HG02884 (cell line): Measurements from ENCODE around the gene FYN.
"Not testable (repeated sequence)": the region's sequence is repeated elsewhere in the genome, so short reads cannot be mapped to it uniquely, and the experiment has no call there.

Experiments
- ATAC-seq: cut with Tn5 transposase; IDR thresholded peaks from one replicate; pipeline ENCODE4 v1.9.1; 2021; ENCODE audit warnings: mild to moderate bottlenecking, moderate library complexity; ENCODE audit not compliant: unreplicated experiment

FYN gene

DNA sequence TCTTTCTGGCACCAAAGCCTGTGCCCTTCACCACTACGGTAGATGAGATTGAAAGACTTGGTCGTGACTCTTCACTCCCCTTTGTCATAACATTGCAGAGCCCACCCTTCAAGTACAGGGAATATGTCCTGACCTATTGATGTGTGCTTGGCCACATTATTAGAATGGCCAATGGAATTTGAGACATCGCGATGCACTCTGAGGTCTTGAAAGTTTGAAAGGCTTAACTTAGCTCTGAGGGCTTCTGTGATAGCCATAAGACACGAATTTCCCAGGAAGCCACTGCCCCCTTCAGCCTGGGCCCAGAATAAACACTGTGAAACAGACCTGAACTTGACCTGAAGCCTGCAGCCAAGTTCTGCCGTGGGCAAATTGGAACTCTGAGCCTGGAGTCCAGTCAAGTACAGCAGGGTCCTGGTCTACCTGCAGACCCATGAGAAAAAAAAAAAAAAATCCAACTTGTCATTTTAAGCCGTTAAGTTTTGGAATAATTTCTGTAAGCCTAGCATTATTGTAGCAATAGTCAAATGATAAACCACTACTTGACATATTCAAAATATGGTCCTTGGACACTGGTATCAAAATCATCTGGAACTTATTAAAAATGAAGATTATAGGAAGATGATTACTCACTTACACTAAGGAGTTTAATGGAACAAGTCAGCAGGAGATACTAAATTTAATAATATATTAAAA lies 230.6 kb downstream of the FYN start:
- no peak for ATAC-seq

DNA sequence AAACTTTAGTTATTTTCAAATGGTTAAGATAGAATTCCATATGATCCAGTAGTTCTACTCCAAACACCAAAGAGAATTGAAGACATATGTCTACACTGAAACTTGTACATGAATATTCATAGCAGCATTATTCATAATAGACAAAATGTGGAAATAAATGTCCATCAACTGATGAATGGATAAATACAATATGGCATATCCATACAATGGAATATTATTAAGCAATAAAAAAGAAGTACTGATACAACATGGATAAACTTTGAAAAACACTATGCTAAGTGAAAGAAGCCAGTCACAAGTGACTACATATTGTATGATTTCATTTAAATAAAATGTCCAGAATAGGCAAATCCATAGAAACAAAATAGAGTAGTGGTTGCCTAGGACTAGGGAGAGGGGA lies 234.0 kb downstream of the FYN start:
- ATAC-seq: no peak

DNA sequence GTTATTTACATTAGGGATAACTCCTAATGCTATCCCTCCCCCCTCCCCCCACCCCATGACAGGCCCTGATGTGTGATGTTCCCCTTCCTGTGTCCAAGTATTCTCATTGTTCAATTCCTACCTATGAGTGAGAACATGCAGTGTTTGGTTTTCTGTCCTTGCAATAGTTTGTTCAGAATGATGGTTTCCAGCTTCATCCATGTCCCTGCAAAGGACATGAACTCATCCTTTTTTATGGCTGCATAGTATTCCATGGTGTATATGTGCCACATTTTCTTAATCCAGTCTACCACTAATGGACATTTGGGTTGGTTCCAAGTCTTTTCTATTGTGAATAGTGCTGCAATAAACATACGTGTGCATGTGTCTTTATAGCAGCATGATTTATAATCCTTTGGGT lies 238.3 kb downstream of the FYN start:
- not testable (repeated sequence) for ATAC-seq

DNA sequence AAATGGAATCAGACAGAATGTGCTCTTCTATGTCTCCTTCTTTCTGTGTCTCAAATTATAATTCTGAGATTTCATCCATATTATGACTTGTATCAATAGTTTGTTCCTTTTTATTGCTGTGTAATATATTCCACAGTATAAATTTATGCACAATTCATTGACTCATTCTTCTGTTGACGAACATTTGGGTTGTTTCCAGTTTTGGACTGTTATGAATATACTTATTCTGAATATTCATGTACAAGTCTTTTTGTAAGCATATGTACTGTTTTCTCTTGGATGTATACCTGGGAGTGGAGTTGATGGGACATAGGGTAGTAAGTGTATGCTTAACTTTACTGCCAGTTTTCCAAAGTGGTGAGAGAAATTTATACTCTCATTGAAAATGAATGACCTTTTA lies 239.4 kb downstream of the FYN start:
- ATAC-seq: no peak

DNA sequence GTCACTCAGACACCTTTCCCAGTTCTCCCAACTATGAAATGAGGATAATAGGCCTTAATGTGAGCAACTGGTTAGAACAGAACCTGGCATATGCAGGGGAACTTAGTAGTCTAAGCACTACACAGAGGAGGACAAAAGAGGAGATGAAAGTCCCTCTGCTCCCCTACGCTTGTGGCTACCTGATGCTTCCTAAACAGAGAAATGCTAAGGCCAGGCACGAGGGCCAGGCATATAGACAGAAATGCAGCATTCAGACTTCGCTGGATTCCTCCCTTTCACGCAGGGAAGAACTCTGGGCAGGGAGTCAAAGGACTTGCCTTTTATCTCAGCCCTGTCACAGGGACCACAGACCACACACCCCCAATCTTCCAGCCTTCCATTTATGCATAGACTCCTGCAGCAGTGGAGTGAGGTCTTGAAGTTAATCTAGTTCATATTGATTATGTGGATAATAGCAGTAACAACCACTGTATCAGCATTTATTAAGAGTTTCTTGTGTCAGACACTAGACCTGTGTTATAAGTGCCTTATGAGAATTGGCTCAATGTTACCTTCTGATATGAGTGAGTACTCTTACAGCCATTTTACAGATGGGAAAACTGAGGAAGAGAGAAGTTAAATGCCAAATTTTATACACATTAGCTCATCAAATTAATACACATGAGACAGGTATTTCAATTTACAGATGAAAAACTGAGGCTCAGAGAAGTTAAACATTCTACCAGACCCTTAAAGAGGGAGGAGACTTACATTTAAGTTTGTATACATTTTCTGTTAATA lies 240.6 kb downstream of the FYN start:
- no peak for ATAC-seq

DNA sequence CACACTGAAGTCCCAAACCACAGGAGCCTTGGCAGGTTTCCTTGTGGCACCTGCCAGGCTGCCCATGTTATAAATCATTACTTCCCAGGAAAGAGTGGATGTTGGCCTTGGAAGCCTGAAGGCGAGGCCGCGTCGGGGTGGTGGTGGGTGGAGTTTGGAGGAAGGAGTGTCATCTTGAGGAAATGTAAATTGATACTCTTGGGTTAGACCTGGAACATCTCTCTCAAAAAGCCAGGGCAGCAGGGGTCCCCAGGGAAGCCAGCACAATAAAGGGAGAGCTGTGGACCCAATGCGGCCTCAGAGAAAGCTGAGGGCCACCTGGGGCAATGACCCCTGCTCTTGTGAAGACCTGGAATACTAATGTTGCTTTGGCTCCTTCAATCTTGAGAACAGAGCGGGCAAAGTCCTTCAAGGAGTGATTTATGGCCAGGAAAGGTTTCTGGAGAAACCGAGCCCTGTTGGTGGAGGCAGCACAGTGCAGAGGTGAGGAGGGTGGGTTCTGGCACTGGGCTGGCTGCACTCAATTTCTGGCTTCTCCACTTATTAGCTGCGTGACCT lies 241.3 kb downstream of the FYN start:
- ATAC-seq: no peak

DNA sequence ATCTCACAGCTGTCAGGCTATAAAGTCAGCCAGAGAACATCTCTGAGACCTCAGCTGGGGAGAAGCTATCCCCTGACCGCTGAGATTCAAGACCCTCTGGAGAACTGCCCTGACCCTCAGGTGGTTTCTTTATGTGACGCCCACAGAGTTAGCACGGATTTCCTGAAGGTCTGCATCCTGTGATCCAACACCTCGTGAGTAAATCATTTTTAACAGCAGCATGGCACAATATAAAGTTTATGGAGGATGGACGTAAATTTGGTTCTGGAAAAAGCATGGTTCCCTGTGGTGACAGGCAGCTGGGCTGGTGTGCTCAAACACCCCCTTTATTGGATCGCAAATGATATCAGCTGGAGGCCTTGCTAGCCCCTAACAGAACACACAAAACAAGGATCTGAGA lies 242.2 kb downstream of the FYN start:
- ATAC-seq: no peak

DNA sequence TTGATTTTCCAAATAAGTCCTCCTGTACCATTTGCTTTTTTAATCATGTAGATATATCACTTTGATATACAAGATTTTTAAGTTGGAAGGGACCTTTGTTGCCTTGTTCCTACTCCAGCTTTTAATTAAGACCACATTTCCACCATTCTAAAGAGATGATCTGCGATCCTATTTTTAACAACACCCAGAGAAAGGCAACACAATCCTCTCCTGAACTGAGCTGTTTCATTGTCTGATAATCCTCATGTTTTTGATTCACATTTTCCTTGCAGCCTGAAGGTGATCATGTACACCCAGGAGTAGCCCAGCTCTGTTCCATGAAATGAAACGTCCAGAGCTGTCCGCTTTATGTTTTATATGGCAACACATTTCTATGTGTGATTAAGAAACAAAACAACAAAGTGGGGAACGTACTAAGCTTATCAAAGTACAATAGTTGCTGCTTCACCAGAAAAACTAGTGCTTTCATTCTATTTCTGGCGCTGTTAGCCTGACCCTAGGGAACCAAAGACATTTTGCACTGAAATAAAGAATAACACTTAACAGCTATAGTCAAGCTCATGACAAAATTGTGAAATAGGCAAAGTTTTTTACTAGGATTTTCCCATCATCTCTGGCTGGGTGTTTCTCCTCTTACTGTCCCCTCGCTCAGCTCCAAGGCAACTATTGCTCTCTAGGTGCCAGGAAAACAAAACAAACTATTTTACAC lies 245.0 kb downstream of the FYN start:
- ATAC-seq: no peak

DNA sequence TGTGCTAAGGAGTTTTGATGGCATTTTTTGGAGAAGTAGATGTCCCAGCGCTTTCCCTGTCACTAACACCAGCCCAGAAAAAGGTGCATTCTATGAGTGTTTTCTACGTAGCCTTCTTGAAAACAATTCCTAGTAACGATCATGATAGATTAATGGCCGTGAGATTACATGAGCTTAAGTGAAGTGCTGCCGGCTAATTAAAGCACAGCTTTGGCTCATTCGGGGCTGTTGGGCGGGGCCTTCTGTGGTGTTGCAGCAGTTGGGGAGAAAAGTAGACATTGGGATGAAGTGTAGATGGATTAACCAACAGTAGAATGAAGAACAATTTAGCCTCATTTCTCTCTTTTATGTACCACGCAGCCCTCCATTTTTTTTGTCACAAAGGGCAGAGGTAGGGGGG lies 246.8 kb downstream of the FYN start:
- ATAC-seq: no peak

DNA sequence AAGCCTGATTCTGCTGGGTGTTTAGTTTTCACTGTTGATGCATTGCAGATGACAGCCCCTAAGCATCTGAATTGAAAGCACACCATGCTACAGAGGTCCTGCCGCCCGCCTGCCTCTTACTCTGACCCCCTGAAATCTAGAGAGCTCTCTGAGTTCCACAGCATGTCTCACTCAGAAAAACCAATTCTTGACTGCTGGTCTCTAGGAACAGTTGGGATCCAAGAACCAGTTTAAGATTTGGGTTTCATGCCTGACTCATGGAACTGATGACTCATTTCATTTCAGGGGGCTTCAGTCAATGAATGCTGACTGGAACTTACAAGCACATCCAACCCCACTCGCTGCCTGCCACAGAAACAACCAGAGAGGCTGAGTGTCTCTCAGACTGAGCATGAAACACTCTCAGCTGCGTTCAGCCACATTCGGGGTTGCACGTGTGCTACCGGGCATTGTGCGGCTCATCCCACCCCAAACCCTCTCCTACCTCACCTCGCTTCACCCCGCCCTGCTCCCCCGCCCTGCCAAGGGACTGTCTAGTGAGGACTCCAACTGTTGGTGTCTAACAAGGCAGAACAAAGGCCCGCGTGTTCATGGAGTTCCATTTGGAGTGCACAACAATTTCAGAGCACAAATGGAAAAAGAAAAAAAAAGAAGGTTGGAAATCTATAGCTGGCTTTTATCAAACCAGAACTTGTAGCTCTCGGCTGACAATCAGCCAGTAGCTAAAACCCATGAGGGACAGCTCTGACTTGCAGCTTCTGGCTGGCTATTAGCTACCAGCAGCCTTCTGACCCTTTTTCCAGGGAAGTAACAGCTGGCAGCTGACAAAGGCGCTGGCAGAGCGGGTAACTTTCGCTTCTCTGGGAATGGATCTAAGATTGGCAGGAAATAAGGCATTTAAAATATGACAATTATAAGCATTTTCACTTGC lies 247.5 kb downstream of the FYN start:
- no peak for ATAC-seq

DNA sequence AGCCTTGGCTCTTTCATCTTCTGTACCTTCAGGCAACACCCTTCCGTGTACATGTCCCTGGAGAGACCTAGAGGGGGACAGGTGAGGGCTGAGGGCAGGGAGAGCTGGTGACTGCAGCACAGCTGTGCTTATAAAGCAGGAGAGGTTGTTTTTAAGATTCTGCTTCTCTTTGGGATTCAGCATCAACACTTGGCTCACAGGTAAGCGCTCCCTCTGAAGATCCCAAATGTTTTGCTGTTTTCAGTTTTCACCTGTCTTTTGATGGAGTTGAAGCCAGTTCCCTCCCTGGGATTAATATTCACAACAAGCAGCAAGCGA lies 248.2 kb downstream of the FYN start:
- no peak for ATAC-seq

DNA sequence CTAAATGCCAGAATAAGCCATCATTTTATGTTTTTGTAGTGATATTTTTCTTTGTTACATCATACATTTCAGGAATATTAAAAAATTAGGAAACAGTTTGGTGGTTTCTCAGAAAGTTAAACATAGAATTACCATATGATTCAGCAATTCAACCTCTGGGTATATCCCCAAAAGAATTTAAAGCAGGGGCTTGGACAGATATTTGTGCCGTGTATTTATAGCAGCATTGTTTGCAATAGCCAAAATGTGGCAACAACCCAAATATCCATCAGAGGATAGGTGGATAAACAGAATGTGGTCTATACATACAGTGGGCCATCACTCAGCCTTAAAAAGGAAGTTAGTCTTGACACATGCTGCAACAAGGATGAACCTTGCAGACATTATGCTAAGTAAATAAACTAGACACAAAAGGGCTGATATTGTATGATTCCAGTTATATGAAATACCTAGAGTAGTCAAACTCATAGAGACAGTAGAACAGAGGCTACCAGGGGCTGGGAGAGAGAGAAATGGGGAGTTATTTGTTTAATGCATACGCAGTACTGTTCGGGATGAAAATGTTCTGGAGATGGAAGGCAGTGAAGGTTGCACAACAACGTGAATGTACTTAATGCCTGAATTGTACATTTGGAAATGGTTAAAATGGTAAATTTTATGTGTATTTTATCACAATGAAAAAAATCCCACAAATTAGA lies 248.7 kb downstream of the FYN start:
- no peak for ATAC-seq

DNA sequence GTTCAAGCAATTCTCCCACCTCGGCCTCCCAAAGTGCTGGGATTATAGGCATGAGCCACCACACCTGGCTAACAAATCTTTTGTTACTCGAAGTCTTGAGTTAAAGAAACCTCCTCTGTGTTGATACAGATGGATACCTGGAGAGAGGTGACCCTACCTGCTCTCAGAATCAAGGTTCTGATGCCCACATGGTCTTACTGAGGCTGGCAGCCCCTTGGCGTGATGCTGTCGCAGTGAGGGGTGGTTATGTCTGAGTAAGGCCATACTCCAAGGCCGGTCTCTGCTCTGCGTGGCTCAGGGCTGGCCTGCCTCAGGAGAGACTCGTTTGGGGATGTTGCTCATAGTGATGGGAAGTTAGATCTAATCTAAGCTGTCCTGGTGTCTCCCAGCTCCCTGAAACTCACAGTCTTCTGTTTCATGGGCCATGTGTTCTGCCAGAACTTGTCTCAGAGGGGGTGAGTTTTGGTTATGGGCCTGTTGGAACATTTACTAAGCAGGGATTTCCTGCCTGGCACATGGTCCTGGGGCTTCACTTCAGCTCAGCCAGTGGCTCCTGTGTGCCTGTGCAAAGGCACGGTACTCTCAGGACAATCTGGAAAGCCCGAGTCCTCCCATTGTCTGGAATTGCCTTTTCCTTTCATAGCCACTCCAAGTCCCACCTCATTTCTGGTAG lies 250.1 kb downstream of the FYN start:
- no peak for ATAC-seq

DNA sequence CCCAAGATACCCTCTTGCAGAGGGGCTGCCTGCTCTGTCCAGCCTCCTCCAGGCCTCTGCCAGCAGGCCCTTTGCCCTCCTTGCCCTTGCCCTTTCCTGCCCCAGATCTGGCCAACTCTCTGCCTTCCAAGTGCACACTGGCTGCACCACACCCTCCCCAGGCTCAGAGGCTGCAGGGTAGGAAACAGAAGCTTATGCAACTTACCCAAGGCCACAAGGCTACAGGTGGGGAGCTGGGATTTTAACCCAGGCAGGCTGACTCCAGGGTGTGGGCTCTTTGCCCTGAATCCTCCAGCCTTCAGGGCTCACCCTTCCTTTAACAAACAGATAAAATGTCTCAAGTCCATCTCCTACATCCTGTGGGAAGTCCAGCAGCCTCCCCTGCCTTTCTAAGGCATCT lies 253.1 kb downstream of the FYN start:
- no peak for ATAC-seq

DNA sequence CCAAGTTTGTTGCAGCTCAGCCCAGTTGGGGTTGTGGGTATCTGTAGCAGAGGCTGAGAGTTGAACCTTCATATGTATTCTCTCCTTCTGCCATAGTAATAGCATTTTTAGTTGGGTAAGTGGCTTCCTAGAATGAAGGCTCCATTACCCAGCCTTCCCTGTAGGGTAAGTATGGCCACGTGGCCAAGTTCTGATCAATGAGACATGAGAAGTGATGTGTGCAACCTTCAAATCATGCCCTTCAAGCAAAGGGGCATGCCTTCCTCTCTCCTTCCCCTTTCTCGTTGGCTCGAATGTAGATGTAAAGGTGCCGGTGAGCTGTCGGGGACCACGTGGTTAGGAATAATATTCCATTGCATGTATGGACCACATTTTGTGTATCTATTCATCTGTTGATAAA lies 254.8 kb downstream of the FYN start:
- no peak for ATAC-seq

DNA sequence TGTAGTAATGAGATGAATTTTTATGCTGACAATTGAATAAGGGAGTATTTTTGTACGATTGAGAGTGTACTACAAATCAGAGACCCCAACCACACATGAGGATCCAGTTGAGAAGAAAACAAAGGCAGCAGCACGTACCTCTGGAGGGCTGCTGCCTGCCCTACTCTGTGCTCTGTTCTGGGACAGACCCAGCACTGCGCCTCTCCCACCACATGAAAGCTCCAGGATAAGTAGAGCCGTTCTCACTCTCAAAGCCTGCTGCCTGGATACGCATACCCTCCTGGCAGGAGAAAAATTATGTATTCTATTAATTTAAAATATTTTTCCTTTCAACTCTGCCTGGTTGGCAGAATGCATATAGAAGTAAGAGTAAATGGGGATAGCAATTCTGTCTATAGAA lies 256.1 kb downstream of the FYN start:
- no peak for ATAC-seq

DNA sequence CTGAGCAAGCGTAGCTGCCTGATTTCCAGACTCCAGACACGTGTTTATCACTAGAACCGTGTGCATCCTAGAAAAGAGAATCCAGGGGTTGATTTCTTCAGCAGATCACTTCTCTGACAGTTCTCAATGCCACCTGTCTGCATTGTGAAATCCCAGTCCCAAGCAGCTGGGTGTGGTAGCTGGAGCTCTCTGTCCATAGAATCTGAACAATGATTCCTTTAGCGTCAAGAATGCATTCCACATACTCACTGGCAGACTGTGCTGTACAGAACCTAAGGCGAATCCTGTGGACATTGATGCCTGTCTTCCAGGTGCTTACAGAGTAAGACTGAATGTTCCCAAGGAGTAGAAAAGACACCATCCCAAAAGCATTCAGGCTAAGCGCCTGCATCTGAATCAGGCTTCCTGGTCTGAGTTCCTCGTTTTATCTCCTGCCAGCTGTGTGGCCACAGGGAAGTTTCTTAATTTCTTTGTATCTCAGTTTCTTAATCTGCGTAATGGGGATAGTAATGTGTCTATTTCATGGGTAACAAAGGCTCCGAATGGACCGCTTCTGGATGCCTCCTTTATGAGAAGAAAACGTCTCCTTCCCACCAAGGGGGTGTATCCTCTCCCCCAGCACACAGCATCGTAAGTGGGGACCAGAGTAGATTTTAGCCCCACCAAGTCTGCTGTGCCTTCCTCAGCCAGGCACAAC lies 257.2 kb downstream of the FYN start:
- no peak for ATAC-seq

DNA sequence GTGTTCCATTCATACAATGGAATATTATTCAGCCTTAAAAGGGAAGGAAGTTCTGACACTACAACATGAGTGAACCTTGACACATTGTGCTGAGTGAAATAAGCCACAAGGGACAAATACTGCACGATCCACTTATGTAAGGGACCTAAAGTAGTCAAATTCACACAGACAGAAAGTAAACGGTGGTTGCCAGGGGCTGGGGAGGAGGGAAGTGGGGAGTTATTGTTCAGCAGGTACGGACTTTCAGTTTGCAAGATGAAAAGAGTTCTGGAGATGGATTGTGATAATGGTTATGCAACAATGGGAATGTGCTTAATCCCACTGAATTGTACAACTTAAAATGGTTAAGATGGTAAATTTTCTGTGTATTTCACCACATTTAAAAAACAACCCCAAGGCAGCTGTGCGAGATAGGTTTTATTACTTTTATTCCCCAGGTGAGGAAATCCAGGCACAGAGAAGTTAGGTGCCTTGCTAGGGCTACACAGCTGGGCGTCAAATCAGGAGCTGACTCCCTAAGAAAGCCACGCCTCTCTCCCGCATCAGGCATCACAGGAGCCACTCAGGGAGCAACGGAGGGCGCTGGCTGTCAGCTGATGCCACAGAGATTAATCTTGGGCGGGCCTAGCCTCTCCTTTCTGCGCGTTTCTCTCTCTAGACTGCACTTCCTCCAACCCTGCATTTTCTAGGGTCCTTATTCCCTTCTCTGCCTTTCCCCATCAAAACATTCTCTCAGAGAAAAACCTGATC lies 258.2 kb downstream of the FYN start:
- ATAC-seq: no peak
